ENCODE results near the gene WDR64. TPM values are rescaled to one million over a fixed set of nuclear protein-coding genes. Genes with fewer than 3 reads are reported as not detected.

The WDR64 gene
- total and polyA plus RNA-seq, 2 experiments from 2014 or later, result not detected

GRCh38 chr1:241738284-241739078, 86.4 kb downstream of the WDR64 start:
- Mint-ChIP-seq H3K9me3 (no peaks in the 10 kb centered on the region), H3K27me3 (ENCODE audit: insufficient read depth, low read depth, poor library complexity) (no peaks in the 10 kb centered on the region), H3K4me3 (no peak overlapping the region), H3K4me1 (peaks cover 8% of the 10 kb centered on the region), H3K36me3 (ENCODE audit: low read depth) (no peaks in the 10 kb centered on the region), H3K27ac (no peak overlapping the region)
- DNase-seq (ENCODE audit: low spot score) (no peak), ATAC-seq (no peak)
- H3K4me3 ChIP-seq, result no peak overlapping the region
- H3K9me2 ChIP-seq (ENCODE audit: insufficient read depth), result 0 out of 2 replicates have a peak, but pooled peaks cover 4% of the 10 kb centered on the region
- H3K4me2 ChIP-seq, result no peak overlapping the region
- TF ChIP-seq ZNF114 (CRISPR knock-in tag; IDR thresholded peaks at IDR 0.05) (no peak), CTCF (conservative IDR thresholded peaks at IDR 0.05; ENCODE audit: low read depth in 2 of 2) (no peak), ZNF331 (CRISPR knock-in tag; IDR thresholded peaks at IDR 0.05; ENCODE audit: low read depth) (no peak), POLR2AphosphoS5 (IDR thresholded peaks at IDR 0.05; ENCODE audit: low read depth) (no peak), JUNB (IDR thresholded peaks at IDR 0.05; ENCODE audit: unreplicated experiment) (no peak), STAT1 (IDR thresholded peaks at IDR 0.05; ENCODE audit: unreplicated experiment) (no peak), REST (IDR thresholded peaks at IDR 0.05; ENCODE audit: unreplicated experiment) (no peak), ZNF462 (CRISPR knock-in tag; IDR thresholded peaks at IDR 0.05) (no peak), CREB1 (CRISPR knock-in tag; IDR thresholded peaks at IDR 0.05; ENCODE audit: low read depth) (no peak), NANOG (IDR thresholded peaks at IDR 0.05; ENCODE audit: borderline replicate concordance) (no peak), EZH2 (IDR thresholded peaks at IDR 0.05; ENCODE audit: low read depth, unreplicated experiment) (no peak), EZH2phosphoT487 (IDR thresholded peaks at IDR 0.05; ENCODE audit: unreplicated experiment) (no peak), ETS1 (IDR thresholded peaks at IDR 0.05) (no peak)
- H3K36me3 ChIP-seq (ENCODE audit: insufficient read depth), result no peaks in the 10 kb centered on the region
- no peak overlapping the region for H2AFZ ChIP-seq
- H3K4me1 ChIP-seq (ENCODE audit: insufficient read depth), result no peaks in the 10 kb centered on the region
- H3F3A ChIP-seq (replicated peaks; ENCODE audit: low read depth), result no peaks in the 10 kb centered on the region
- H3K27ac ChIP-seq (ENCODE audit: low read depth), result no peak overlapping the region
- no peaks in the 10 kb centered on the region for H3K27me3 ChIP-seq (ENCODE audit: insufficient read depth)
- no peaks in the 10 kb centered on the region for H4K20me1 ChIP-seq (replicated peaks; ENCODE audit: insufficient read depth)
- H3K79me2 ChIP-seq (replicated peaks; ENCODE audit: insufficient read depth), result no peaks in the 10 kb centered on the region
